GM19035 (cell line): ENCODE measurements around the gene RASSF5.

Source experiments
- ATAC-seq: cut with Tn5 transposase; IDR thresholded peaks from one replicate; pipeline ENCODE4 v1.9.1; 2021; ENCODE audit not compliant: unreplicated experiment

The RASSF5 gene

DNA sequence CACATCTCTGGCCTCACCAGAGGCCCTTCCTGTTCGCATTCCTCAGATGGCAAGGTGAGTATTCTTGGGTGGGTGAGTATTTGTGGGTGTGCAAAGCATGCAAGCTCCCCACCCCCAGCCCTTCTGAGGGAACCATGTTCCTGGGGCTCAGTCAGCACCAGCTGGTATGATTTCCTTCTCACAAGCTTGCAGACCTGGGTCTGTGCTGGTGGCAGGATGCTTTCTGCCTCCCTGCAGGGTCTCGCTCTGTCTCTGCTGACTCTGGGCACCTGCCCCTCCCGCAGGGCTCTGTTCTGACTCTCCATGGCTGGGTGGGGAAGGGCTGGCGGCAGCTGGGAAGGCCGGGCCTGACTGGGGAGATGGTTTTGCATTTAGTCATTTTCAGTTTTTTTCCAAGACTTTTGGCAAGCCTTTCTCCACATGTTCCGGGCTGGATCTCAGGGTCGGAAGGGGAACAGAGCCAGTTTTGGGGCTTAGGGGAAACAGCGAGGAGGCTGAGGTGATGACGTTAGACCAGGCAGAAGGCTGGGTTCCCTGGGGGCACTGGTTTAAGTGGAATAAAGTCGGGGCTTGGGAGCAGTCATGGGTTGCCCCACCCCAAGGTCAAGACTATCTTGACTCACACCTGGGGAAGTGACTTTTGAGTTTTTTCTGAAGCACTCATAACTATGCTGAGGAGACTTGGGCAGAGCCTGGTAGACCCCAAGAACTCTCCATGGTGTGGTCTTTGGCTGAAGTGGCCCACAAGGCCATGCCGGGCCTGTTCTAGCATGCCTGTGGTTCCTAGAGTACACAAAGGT lies 6.2 kb downstream of the RASSF5 start:
- ATAC-seq = no peak

DNA sequence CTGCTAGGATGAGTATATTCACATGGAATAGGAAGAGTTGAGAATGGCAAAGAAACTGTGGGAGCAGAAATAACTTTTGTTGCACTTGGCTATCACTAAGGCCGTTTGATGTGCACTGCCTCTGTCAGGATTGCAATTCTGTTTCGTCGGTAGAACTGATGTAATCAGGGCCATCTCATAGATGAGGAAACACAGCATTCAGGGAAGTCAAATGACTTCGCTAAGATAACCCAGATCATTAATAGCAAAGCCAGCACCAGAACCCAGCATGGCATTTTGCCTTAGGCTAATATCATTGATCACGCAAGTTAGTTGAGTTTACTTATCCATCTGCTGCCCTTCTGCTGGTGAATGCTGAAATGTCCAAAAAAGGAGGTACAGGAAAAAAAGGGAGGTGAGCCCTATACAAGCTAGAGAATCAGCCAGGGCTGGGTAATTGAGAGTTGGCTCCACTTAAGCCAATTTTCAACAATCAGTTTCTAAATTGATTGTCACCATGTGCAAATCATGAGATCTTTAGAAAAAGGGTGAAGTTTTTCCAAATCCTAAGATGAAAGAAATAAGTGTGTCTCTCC lies 7.6 kb downstream of the RASSF5 start:
- ATAC-seq = no peak

DNA sequence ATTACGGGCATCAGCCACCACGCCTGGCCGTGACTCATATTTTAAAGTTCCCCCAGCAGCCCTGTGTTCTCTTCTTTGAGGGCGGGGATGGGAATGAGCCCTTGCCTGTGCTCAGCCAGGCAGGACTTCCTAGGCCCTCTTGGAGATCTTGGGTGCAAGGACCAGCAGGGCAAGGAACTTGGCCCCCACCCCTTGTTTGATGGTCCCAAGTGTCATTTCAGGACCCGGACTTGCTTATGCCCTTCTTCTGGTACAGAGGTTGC lies 9.3 kb downstream of the RASSF5 start:
- no peak for ATAC-seq

DNA sequence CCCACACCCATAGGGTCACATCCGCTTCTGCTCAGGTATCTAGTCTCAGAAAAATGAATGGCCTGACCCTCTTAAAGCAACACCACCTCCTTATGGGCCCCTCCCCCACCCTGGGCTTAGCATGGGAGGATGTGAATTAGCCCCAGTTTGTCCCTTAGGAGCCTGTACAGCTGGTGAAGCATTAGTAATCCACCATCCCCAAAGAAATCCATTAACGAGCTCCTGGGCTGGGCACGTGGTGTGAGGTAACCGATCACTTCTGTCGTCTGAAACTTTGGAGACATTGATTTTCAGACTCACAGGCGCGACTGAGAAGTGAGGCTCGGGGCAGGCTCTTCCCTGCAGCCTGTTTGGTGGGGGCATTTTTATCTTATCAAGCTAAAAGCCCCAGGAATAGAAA lies 10.5 kb downstream of the RASSF5 start:
- ATAC-seq = no peak

DNA sequence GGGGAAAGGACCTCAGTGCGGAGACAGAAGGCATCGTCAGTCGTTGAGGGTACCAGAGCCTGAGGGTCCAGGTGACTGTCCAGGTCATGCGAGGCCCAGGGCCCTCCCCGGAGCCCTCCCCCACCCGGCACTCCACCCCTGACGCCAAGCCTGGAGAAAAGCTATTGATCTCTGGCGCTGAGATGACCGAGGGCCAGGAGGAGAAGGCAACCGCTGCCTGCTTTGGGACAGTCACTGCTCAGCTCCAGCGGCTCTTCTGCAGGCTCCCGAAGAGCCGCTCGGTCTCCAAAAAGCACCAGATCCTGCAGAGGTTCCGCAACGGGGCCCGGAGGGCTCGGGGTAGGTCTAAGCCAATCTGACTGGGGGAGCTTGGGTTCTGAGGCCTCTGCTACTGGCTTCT lies 10.9 kb downstream of the RASSF5 start:
- no peak for ATAC-seq

DNA sequence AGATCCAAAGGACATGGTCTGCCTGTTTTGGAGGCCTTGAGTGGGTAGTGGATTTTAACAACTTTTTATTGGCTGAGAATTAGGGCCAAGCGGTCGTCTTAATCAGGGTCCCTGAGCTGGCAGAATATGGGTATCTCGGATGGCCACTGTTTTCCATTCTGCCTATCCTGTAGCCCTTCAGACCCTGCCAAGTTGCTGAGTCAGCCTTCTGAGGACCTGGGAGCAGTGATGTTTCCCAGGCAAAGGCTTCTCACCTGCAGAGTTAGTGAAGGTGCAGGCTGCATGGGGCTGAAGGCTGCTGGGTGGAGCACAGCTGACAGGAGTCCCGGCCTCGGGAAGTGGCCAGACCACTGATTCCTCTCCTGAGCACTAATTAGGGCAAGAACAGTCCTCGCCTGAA lies 11.4 kb downstream of the RASSF5 start:
- ATAC-seq = no peak

- no peak for ATAC-seq
These were observed 13.8 kb downstream of the RASSF5 start for GRCh38 chr1:206521127-206521526.

GRCh38 chr1:206521694-206522402 lies 14.5 kb downstream of the RASSF5 start:
- ATAC-seq = no peak

GRCh38 chr1:206524739-206525364 lies 17.5 kb downstream of the RASSF5 start:
- ATAC-seq = no peak

- ATAC-seq = no peak
These were observed 19.0 kb downstream of the RASSF5 start for GRCh38 chr1:206526064-206526911.

- no peak for ATAC-seq
These were observed 22.1 kb downstream of the RASSF5 start for GRCh38 chr1:206529425-206529824.

DNA sequence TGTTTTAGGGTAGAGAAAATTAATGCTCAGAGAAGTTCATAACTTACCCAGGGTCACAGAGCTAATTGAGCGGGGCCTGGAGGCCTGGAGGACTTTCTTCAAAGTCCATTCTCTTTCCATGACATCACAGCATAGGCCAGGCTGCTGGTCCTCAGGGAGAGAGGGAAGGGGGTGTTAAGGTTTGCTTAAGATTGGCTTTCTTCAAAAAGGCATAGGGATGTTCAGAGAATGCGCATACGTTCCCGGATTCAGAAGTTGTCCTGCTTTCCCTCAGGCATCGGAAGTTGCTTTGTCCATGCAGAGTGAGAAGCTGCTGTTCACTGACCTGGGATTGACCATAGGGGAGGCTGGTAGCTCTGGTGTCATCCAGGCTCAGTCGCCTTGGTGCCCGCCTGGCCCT lies 25.0 kb downstream of the RASSF5 start:
- no peak for ATAC-seq

DNA sequence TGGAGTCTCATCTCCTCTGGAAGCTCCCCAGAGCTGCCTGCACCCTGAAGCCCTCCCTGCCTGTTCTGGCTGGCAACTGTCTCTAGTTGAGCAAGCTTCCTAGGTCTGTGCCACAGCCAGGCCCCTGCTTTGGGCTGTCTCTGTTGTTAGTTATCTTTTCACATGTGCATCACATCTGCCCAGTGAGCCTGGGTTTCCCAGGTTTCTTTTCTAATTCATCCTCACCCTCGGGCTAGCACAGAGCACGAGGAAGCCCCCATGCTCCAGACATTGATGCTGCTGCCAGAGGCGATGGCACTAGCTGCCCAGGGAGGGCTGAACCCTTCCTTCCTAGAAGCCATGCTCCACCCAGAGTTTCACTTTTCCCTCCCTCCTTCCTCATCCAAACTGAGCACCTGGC lies 27.2 kb downstream of the RASSF5 start:
- no peak for ATAC-seq

GRCh38 chr1:206535853-206536188 lies 28.5 kb downstream of the RASSF5 start:
- ATAC-seq = no peak

DNA sequence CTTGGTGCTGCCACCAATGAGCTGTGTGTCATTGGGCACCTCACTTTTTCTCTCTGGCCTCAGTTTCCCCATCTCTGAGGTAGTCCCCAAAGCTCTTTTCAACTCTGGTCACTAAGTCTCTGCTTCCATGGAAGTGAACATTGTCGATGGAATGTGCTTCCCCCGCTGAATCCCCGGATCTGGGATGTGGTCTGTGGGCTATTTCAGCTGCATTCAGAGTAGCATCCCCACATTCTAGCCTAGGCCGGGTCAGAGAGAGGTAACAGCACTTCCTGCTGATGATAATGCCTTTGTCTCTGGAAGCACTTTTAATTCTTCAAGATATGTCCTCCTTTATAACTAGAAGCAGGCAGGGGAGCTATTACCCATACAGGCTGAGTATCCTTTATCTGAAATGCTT lies 29.8 kb downstream of the RASSF5 start:
- no peak for ATAC-seq

DNA sequence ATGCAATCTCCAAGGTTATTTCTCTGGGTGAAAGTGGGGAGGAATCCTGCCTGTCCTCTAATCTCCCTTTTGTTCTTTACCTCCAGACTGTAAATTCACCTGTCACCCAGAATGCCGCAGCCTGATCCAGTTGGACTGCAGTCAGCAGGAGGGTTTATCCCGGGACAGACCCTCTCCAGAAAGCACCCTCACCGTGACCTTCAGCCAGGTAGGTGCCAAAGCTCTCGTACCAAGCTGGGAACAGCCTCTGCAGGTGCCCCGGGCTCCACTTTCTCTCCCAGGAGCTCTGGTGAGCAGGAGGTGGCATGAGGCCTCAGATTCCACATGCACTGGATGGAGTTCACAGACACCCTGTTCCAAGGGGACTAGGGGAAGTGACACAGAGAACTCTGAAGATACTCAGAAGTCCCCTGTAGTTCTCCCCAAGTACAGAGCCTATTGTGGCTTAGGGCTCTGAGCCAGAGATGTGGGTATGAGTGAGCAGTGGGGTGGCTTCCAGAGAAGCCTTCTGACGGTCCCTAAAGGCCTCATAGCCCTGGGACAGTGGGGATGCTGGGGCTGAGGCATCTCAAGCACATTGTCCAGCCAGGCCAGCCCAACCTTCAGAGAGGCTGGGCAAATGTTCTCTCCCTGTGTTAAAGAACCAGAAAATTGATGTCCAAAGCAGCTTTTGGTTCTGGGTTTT lies 30.9 kb downstream of the RASSF5 start:
- ATAC-seq = no peak

DNA sequence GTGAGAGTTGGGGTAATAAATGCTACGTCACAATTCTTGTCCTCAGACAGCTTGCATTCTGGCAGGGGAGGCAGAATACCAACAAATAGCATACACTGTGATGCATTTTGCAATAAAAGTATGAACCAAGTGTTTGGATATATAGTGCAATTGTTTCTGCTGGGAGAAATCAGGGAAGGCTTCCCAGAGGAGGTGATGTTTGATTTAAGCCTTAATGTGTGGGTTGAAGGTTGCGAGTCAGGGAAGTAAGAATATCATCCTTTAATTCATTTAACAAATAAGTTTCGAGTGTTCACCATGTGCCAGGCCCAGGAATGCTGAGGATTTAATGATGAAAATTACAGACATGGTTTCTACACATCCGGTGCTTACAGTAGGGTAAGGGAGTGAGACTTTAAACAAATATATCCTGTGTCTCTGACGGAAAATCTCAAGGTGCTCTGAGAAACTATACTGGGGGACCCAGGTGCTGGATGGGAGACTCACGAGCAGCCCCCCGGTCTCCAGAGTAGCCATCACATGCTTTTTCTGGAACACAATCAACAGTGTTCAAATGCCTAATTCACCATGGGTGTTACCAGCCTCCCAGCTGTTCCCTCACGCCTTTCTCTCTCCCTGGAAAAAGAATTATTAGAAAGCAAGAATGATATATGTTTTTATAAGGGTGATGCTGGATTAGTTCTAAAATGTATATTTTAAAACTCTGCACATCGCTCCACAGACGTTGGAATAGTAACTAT lies 31.7 kb downstream of the RASSF5 start:
- no peak for ATAC-seq

GRCh38 chr1:206540044-206540780 lies 32.9 kb downstream of the RASSF5 start:
- ATAC-seq = no peak

DNA sequence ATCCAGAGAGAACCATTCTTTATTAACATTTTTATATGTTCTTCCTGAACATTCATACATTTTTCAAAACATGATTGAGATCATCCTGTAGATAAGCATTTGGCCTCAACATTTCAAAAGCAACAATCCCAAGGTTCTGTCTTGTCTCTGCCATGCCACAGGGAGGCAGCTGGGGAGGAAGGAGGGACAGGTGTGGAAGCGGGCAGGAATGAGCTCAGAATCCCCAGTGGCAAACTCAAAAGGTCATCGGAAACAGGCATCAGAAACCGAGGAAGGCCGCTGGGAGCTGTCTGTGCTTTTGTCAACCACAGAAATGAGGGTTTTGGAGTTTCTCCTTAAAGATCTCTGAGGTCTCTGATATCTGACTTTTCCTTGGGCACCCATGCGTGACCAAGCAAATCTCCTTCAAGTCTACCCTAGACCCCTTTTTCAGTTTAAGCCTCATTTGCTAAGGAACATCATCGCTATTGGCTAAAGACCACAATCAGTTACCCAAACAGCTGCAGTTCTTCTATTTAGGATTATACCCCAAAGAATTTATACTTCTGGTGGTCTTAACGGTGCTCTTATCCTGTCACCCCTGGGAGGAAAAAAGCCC lies 34.0 kb downstream of the RASSF5 start:
- no peak for ATAC-seq
